HTERT RPE-1 (cell line): Measurements from ENCODE around the gene WSCD2.

Experiments
- in situ Hi-C: fragments of 300-500 bp; cut with MboI; formaldehyde crosslinking; loops from 4 replicates; pipeline ENCODE4 v1.14.3; 2020; ENCODE audit warnings: low sequenced_read_pairs

Gene WSCD2

GRCh38 chr12:108231909-108232434, 102.9 kb downstream of the WSCD2 start:
- in situ Hi-C loops, result no loop called here

GRCh38 chr12:108232565-108232964, 103.5 kb downstream of the WSCD2 start:
- in situ Hi-C loops, result no loop called here

GRCh38 chr12:108234158-108234557, 105.1 kb downstream of the WSCD2 start:
- in situ Hi-C loops, result no loop called here

GRCh38 chr12:108235197-108235984, 106.3 kb downstream of the WSCD2 start:
- in situ Hi-C loops, result no loop called here

GRCh38 chr12:108235985-108236263, 106.8 kb downstream of the WSCD2 start:
- in situ Hi-C loops, result no loop called here

- in situ Hi-C loops, result no loop called here
These were observed 107.3 kb downstream of the WSCD2 start for GRCh38 chr12:108236366-108236765.

GRCh38 chr12:108237272-108237671, 108.2 kb downstream of the WSCD2 start:
- in situ Hi-C loops, result no loop called here

- in situ Hi-C loops, result no loop called here
These were observed 109.4 kb downstream of the WSCD2 start for GRCh38 chr12:108238474-108238873.

- in situ Hi-C loops, result no loop called here
These were observed 110.3 kb downstream of the WSCD2 start for GRCh38 chr12:108239378-108239777.

GRCh38 chr12:108240027-108240785, 111.1 kb downstream of the WSCD2 start:
- in situ Hi-C loops, result no loop called here

GRCh38 chr12:108240928-108241327, 111.8 kb downstream of the WSCD2 start:
- in situ Hi-C loops, result no loop called here

GRCh38 chr12:108241986-108242703, 113.1 kb downstream of the WSCD2 start:
- in situ Hi-C loops, result no loop called here

GRCh38 chr12:108247130-108247529, 118.0 kb downstream of the WSCD2 start:
- in situ Hi-C loops, result no loop called here

GRCh38 chr12:108248011-108248410, 118.9 kb downstream of the WSCD2 start:
- in situ Hi-C loops, result no loop called here

GRCh38 chr12:108252523-108252922, 123.4 kb downstream of the WSCD2 start:
- in situ Hi-C loops, result no loop called here

GRCh38 chr12:108253540-108253939, 124.5 kb downstream of the WSCD2 start:
- in situ Hi-C loops, result no loop called here

GRCh38 chr12:108254030-108254429, 124.9 kb downstream of the WSCD2 start:
- in situ Hi-C loops, result no loop called here

GRCh38 chr12:108254517-108255251, 125.6 kb downstream of the WSCD2 start:
- in situ Hi-C loops, result no loop called here

GRCh38 chr12:108255252-108255602, 126.1 kb downstream of the WSCD2 start:
- in situ Hi-C loops, result no loop called here

- in situ Hi-C loops, result no loop called here
These were observed 127.9 kb downstream of the WSCD2 start for GRCh38 chr12:108257004-108257403.

- in situ Hi-C loops, result no loop called here
These were observed 128.6 kb downstream of the WSCD2 start for GRCh38 chr12:108257610-108258106.
